Uterus (tissue), 2 donors: ENCODE data around the gene DYNLT2.

Experiments used
- POLR2A ChIP-seq, 2 donors: fragments of 450-650 bp; IDR thresholded peaks; one replicate each; pipeline ENCODE4 v1.6.1; 2016; ENCODE audit warnings: antibody characterized with exemption in 2 of 2, mild to moderate bottlenecking in 1 of 2, moderate library complexity in 1 of 2
- TF ChIP-seq, protein P1 (sequence below), 4 experiments: fragments of 200-600 bp in 2 of 4; fragments of 450-650 bp in 2 of 4; sonication (generic) in 2 of 4; IDR thresholded peaks; one replicate each; pipeline ENCODE4 v1.5.1; 2016 to 2019; ENCODE audit warnings: antibody characterized with exemption in 4 of 4, mild to moderate bottlenecking in 2 of 4, moderate library complexity in 1 of 4

DNA sequence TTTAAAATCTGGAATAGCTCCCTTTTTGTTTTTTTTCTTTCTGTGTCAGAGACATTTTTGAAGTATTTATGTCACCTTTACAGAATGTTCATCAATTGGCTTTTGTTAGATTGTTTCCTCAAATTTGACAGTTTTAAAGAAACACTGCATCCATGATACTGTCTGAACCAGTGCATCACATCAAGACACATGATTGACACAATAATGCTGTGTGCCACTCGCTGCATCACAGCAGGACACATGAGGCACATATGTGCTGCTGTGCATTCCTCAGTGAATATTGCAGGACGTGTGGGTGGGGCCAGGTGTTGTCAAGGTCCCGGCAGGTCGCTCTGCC lies 37.4 kb upstream of the DYNLT2 start:
- TF ChIP-seq, protein P1, sequence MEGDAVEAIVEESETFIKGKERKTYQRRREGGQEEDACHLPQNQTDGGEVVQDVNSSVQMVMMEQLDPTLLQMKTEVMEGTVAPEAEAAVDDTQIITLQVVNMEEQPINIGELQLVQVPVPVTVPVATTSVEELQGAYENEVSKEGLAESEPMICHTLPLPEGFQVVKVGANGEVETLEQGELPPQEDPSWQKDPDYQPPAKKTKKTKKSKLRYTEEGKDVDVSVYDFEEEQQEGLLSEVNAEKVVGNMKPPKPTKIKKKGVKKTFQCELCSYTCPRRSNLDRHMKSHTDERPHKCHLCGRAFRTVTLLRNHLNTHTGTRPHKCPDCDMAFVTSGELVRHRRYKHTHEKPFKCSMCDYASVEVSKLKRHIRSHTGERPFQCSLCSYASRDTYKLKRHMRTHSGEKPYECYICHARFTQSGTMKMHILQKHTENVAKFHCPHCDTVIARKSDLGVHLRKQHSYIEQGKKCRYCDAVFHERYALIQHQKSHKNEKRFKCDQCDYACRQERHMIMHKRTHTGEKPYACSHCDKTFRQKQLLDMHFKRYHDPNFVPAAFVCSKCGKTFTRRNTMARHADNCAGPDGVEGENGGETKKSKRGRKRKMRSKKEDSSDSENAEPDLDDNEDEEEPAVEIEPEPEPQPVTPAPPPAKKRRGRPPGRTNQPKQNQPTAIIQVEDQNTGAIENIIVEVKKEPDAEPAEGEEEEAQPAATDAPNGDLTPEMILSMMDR (IDR thresholded peaks at IDR 0.05), result no peak
- TF ChIP-seq POLR2A (IDR thresholded peaks at IDR 0.05), result no peak
